Vagina (tissue), 2 donors: Measurements from ENCODE around the gene FXYD6.

Source experiments
- POLR2A ChIP-seq, 2 donors: fragments of 450-650 bp; IDR thresholded peaks; one replicate each; pipeline ENCODE4 v1.6.1; 2017; ENCODE audit warnings: antibody characterized with exemption in 2 of 2, mild to moderate bottlenecking in 2 of 2, moderate library complexity in 2 of 2
- POLR2AphosphoS5 ChIP-seq, 2 donors: sonication (generic); formaldehyde crosslinking; IDR thresholded peaks; one replicate each; pipeline ENCODE4 v1.9.0; 2017; ENCODE audit warnings: antibody characterized with exemption in 2 of 2, mild to moderate bottlenecking in 2 of 2, low read depth in 1 of 2; ENCODE audit not compliant: insufficient read depth in 1 of 2
- TF ChIP-seq, protein P1 (sequence below), 3 experiments: fragments of 450-650 bp in 2 of 3; fragments of 200-600 bp in 1 of 3; sonication (generic) in 1 of 3; IDR thresholded peaks; one replicate each; pipeline ENCODE4 v1.5.1; 2017 to 2019; ENCODE audit warnings: antibody characterized with exemption in 3 of 3, mild to moderate bottlenecking in 2 of 3, moderate library complexity in 2 of 3

DNA sequence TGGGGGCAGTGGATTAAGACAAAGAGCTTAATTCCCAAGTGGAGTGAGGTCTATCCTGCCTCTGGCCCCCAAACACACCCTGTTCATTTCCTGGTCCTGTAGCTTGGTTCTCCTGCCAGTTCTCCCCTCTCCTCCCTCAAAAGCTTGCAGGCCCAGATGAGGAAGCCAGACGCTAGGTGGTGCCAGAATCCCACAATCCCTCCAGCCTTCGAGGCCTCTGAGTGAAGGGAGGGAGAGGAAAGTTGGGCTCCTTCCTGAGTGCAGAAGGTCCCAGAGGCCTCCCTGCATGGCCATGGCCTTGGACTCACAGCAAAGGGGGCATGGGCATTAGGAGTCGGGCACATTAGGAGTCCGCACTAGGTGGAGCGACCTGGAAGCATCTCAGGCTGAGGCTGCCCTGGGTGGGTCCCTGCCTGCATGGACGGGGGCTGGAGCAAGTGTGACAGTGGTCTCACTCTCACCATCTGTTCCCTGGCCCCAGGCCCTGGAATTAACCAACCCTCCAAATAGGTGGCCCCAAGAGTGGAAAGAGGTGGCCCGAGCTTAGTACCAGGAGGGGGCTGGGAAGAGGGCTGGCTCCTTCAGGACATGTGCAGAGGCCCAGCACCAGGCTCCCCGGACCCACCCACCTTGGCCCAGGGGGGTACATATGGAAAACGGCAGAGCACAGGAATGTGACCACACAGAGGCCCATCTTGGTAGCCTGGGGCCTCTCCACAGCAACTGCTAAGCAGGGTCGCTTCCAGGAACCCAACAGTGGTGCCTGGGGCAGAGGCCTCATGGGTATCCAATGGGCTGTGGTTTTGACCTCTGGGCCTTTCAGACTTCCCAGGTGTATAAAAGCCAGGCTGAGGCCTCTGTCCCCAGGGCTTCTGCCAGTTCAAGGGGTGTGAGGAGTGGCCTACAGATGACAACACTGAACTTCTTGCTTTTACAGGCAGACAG lies 57.1 kb downstream of the FXYD6 start:
- TF ChIP-seq, protein P1, sequence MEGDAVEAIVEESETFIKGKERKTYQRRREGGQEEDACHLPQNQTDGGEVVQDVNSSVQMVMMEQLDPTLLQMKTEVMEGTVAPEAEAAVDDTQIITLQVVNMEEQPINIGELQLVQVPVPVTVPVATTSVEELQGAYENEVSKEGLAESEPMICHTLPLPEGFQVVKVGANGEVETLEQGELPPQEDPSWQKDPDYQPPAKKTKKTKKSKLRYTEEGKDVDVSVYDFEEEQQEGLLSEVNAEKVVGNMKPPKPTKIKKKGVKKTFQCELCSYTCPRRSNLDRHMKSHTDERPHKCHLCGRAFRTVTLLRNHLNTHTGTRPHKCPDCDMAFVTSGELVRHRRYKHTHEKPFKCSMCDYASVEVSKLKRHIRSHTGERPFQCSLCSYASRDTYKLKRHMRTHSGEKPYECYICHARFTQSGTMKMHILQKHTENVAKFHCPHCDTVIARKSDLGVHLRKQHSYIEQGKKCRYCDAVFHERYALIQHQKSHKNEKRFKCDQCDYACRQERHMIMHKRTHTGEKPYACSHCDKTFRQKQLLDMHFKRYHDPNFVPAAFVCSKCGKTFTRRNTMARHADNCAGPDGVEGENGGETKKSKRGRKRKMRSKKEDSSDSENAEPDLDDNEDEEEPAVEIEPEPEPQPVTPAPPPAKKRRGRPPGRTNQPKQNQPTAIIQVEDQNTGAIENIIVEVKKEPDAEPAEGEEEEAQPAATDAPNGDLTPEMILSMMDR (IDR thresholded peaks at IDR 0.05): peak in 2 of 3 experiments; percentile 5 to 26
- TF ChIP-seq POLR2A (IDR thresholded peaks at IDR 0.05) (no peak), POLR2AphosphoS5 (IDR thresholded peaks at IDR 0.05; ENCODE audit: insufficient read depth in 1 of 2, low read depth in 1 of 2) (no peak)
